ENCODE data around the gene NLRX1.
"Not testable (repeated sequence)": the region's sequence is repeated elsewhere in the genome, so short reads cannot be mapped to it uniquely, and the experiment has no call there.

NLRX1 gene

DNA sequence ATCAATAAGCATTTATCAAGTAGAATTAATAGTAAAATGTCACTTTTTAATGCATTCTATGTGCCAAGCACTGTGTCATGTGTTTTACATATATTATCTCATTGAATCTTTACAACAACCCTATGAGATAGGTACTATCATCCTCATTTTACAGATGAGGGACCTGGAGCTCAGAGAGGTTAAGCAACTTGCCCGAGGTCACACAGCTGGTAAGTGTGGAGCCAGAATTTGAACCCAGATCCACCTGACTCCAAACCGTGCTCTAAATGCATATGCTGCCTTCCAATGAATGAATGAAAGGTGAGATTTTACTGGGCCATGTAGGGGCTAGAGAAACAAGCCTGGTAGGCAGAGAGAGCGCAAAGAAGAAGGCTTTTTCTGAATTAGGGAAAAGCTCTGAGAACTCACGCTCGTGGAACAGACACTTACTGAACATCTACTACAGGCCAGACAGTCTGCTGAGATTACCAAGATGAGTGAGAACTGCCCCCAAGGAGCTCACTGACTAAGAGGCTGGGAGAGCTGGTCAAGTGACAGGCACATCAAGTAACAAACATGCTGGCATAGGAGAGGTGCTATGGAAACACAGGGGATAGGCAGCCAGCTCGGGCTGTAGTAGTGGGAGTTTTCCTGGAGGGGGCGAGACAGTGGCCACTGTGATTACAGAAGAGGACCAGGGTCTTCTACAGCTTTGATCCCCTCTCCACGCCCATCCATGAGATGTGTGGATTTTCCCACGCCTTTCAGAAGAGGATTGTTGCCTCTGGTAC, 15.3 kb upstream of the NLRX1 start:
- no peak for DNase-seq (ENCODE audit: low spot score)

DNA sequence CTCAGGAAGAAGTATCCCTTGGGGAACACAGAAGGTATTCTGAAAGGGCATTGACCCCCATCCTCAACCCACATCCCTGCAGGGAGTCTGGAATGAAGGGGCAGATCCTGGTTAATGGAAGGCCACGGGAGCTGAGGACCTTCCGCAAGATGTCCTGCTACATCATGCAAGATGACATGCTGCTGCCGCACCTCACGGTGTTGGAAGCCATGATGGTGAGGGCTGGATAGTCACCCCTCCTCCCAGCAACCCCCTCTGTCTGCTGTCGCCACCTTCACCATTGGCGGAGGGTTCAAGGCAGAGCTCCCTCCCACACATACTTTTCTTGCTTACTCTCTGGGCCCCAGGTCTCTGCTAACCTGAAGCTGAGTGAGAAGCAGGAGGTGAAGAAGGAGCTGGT, 14.3 kb upstream of the NLRX1 start:
- no peak for DNase-seq (ENCODE audit: low spot score)

DNA sequence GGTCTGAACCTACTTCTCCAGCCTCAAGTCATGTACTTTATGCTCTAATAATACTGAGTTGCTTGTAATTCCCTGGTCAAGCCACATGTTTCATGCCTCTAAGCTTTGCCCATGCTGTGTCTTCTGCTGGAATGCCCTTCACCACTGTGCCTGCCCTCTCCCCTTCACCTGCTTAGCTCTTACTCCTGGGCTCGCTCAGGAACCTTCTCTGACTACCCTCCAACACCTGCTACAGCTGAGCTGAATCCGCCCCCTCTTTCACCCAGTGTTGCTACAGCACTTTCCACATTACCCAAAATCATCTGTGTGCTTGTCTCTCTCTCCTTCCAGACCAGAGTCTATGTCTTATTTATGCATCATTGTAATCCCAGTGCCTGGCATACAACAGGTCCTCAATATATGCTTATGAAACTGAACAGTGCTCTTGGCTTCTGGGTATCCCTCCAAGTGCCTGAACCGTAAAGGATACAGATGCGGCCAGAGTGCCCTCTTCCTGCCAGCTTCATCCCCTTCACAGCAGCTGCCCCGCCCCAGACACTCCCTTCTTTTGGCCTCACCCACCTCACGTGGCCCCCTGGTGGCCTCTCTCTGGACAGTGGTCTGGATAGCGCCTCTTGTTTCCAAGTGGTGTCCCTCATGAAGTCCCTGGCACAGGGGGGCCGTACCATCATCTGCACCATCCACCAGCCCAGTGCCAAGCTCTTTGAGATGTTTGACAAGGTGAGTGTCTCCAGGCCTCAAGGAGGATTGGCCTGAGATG, 12.6 kb upstream of the NLRX1 start:
- DNase-seq (ENCODE audit: low spot score): no peak

DNA sequence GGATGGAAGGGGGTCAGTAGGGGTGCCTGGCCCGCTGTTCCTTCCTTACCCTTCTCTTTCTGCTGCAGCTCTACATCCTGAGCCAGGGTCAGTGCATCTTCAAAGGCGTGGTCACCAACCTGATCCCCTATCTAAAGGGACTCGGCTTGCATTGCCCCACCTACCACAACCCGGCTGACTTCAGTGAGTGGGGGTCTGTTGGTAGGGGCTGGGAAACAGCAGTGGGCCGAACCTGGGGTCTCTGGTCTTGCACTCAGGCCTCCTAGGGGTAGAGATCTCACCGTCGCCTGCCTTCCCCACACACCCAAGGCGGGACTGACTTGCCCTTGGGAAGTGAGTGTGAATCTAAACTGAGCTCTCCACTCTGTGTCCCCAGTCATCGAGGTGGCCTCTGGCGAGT, 12.0 kb upstream of the NLRX1 start:
- no peak for DNase-seq (ENCODE audit: low spot score)

DNA sequence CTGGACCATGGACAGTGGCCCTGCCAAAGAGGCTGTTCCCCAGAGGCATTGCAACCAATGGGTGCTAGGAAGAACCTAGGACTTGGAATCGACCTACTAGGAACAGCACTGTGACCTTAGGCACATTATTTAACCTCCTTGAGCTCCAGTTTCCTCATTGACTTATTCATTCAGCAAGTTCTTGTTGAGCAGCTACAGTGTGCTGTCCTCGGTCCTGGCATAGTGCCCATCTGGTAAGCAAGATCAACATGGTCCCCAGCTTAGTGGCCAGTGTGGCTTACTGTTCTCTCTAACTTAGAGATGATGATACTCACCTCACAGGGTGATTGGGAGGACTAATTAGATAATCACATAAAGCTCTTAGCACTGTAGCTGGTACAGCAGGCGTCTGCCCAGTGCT, 11.5 kb upstream of the NLRX1 start:
- DNase-seq (ENCODE audit: low spot score): no peak

DNA sequence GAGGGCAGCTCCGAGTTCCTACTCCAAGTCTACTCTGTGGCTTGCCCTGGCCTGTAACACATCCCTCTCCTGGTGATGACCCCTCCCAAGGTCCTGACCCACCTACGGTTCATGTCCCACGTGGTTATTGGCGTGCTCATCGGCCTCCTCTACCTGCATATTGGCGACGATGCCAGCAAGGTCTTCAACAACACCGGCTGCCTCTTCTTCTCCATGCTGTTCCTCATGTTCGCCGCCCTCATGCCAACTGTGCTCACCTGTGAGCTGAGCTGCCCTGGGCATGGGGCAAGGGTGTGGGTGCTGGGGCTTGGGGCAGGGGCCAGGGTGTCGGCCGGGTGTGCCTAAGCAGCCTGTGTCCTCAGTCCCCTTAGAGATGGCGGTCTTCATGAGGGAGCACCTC, 10.1 kb upstream of the NLRX1 start:
- DNase-seq (ENCODE audit: low spot score): no peak

DNA sequence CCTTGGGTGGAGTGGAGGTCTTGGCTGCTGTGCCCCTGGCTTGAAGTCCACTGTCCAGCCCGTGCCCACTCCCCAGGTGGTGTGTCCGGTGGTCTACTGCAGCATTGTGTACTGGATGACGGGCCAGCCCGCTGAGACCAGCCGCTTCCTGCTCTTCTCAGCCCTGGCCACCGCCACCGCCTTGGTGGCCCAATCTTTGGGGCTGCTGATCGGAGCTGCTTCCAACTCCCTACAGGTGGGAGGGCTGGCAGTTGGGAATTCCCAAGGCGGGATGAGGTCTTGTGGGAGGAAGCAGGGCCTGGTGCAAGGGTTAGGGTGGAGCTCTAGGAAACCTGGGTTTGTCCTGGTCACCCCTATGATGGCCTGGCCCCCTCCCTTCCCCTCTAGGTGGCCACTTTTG, 8.4 kb upstream of the NLRX1 start:
- no peak for DNase-seq (ENCODE audit: low spot score)

DNA sequence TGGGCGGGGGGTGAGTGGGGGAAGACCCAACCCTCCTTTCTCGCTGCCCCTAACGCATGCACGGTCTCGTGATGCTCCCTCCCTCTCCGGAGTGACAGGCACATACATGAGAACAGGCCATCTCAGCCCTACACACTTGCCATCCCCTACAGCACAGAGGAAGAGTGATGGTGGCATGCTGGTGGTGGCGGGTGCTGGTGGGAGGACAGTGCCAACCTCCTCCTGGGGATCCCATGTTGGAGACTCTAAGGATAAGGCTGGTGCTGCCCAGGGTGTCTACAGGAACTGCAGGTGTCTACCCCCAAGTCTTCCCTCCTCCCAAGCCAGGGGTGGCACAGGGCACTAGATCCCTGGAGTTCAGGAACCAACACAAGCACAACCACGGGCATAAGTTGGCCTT, 6.7 kb upstream of the NLRX1 start:
- DNase-seq (ENCODE audit: low spot score): no peak

DNA sequence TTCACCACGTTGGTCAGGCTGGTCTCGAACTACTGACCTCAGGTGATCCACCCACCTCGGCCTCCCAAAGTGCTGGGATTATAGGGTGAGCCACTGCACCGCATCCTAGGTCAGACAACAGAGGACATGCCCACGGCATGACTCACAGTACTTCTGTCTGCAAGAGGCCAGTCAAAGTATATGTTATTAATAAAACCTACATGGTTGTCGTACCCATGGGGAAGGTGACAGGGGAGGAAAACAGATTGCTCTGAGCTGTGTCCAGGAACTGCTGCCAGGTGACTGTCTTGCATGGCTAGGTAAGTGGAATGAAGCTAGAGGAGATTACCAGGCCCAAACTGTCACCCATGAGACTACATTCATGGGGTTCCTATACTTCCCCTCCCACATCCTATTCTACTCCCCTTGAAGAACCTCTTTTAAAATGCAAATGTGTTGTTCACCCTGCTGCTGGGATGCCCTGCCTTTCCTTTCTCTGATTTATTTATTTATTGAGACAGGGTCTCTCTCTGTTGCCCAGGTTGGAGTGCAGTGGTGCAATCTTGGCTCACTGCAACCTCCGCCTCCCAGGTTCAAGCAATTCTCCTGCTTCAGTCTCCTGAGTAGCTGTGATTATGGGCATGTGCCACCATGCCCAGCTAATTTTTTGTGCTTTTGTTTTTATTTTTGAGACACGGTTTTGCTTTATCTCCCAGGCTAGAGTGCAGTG, 2.0 kb upstream of the NLRX1 start:
- peak; percentile 70 for DNase-seq (ENCODE audit: low spot score)

DNA sequence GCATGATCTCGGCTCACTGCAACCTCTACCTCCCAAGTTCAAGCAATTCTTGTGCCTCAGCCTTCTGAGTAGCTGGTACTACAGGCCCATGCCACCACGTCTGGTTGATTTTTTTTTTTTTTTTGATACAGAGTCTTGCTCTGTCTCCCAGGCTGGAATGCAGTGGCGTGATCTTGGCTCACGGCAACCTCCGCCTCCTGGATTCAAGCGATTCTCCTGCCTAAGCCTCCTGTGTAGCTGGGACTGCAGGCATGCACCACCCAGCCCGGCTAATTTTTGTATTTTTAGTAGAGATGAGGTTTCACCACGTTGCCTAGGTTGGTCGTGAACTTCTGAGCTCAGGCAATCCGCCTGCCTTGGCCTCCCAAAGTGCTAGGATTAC, 1.5 kb upstream of the NLRX1 start:
- DNase-seq (ENCODE audit: low spot score): not testable (repeated sequence)

DNA sequence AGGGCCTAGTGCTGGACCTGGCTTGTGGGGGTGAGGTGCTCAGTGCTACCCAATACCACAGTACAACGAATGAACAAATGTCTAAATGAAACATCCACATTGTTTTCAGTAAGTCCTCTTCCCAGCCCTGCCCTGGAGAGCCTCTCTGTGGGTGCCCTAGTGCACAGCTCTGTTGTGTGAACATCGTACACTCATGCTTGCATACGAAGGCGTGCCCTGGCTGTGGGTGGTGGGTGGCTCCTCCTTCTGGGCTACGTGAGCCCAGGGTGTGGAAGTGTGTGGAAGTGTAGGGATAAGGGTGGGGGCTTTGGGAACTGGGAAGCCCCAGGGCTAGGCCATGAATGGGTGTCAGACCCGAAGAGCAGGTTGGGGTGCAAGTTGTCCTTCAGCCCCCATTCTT, 592 bp upstream of the NLRX1 start:
- DNase-seq (ENCODE audit: low spot score): no peak

DNA sequence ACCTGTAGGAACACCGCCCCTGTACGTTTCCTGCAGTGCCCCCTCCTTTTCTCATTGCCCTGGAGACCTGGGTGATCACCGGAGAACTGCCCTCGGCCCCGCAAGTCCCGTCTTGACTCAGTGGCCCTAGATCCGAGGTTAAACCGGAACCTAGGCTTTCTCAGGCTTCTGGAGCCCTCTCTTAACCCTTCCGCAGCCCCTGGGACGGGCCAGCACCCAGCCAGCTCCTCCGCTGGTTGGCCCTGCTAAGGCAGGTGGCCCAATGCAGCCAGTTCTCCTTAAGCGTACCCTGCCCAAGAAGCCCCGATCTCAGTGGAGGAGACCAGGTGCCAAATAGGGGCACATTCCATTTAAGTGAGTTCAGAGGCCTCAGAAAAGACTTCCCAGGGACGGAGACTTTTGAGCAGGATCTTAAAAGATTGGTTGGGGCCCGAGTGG, 776 bp downstream of the NLRX1 start:
- DNase-seq (ENCODE audit: low spot score): no peak

DNA sequence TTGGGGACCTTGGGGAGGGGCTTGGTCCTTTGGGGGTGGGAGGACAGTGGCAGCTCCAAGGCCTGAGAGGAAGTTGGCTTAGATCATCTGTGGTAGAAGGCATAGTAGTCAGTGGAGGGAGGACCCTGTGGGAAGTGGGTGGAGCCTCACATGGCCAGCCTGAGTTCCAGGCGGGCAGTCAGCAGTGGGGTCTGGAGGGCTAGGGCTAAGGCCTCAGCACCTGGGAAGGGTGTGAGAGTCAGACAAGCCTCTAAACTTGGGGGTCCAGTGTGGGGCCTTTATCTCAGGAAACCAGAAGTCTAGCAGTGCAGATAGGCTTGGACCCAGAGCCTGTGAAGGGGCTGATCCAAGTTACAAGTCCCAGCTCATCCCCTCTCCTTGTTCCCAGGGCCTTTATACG, 4.0 kb downstream of the NLRX1 start:
- no peak for DNase-seq (ENCODE audit: low spot score)

DNA sequence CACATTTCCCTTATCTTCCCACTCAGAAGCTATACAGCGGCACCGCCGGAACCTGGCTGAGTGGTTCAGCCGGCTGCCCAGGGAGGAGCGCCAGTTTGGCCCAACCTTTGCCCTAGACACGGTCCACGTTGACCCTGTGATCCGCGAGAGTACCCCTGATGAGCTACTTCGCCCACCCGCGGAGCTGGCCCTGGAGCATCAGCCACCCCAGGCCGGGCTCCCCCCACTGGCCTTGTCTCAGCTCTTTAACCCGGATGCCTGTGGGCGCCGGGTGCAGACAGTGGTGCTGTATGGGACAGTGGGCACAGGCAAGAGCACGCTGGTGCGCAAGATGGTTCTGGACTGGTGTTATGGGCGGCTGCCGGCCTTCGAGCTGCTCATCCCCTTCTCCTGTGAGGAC, 4.9 kb downstream of the NLRX1 start:
- DNase-seq (ENCODE audit: low spot score): no peak

DNA sequence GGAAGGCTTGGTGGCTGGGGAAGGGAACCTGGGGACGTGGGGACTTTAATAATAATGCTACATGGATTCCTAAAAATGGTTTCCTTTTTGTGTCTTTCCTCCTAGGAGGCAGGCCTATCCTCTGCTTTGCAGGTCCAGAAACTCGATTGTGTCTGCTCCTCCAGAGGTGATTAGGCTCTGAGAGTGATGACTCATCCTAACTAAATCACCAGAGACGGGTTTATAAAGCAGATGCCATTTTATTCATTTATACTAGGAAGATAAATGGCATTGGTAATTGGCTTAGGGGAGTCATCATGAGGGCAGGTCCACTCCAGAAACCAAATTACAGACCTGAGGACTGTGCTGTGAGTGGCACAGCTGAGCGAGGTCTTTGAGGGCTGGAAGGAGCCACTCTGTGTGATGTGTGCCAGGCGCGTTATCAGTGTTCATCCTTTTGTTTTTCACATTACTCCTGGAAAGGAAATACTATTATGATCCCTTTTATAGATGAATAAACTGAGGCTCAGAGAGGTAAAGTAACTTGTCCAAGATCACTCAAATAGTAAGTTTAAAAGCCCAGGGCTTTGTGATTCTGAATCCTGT, 7.1 kb downstream of the NLRX1 start:
- DNase-seq (ENCODE audit: low spot score): peak; percentile 36

DNA sequence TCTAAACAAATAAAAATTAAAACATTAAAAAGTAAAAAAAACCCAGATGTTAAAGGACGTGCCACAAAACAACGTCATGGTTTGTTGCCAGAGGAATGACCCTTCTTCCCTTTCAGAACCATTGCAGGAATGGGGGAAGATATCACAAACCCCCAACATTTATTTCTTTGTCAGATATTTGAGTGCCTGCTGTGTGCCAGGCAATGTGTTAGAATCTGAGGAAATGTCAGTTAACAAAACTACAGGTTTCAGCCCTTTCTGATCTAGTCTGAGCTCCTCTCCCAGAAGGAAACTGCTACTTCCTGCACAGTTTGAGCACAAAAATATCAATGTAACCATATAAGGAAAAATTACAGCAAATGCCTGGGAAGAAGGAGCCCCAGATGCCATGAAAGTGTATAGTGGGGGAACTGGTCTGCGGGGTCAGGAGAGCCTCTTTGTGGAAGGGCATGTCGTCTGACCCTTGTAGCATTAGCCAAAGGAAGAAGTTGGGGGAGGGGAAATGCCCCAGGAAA, 9.7 kb downstream of the NLRX1 start:
- DNase-seq (ENCODE audit: low spot score): peak; percentile 37

DNA sequence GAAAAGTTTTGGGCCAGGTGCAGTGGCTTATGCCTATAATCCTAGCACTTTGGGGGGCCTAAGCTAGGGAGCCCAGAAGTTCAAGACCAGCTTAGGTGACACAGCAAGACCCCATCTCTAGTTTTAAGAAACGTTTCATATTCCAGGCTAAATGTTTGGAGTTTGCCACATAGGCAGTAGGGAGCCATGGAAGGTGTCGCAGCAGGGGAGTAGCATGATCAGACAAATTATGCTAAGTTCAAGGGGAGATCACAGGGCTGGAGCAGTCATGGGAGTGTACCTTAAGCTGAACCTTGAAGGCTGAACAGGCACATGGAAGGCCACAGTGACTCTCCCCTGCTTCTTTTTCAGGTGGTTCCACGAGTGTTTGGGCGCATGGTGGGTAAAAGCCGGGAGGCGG, 10.8 kb downstream of the NLRX1 start:
- DNase-seq (ENCODE audit: low spot score): no peak

DNA sequence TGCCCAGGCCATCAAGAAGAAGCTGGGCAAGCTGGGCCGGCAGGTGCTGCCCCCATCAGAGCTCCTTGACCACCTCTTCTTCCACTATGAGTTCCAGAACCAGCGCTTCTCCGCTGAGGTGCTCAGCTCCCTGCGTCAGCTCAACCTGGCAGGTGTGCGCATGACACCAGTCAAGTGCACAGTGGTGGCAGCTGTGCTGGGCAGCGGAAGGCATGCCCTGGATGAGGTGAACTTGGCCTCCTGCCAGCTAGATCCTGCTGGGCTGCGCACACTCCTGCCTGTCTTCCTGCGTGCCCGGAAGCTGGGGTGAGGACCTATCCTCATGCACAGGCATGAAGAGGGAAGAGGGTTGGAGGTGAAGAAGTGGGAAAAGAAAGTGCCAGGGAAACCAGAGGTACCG, 11.5 kb downstream of the NLRX1 start:
- DNase-seq (ENCODE audit: low spot score): no peak

DNA sequence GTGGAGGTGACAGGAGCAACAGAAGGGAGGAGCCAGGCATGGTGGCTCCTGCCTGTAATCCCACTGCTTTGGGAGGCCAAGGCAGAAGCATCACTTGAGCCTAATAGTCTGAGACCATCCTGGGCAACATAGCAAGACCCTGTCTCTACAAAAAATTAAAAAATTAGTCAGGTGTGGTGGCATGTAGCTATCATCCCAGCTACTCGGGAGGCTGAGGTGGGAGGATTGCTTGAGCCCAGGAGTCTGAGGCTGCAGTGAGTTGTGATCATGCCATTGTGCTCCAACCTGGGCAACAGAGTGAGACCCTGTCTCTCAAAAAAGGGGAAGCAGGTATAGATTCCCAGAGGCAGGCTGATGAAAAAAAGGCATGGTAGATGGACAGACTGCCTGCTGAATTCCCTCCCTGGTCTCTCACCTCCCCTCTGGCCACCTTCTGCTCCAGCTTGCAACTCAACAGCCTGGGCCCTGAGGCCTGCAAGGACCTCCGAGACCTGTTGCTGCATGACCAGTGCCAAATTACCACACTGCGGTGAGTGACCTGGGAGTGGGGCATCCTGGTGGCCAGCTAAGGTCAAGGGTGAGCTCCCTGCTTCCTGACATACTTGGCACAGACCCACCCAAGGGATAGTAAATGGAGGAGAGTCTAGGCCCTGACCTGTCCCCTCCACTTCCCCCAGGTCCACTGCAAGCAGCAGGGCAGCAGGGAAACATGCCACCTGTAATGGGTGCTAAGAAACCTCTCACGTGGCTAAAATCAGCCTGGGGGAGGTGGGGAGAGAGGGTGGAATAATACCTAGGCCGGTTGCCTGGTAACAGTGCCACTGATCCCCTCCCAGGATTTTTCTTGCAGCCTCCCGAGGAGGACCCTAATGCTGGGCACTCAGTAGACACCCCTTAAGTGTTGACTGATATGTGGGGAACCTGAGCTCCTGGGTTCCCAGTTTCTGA, 12.5 kb downstream of the NLRX1 start:
- DNase-seq (ENCODE audit: low spot score): no peak

DNA sequence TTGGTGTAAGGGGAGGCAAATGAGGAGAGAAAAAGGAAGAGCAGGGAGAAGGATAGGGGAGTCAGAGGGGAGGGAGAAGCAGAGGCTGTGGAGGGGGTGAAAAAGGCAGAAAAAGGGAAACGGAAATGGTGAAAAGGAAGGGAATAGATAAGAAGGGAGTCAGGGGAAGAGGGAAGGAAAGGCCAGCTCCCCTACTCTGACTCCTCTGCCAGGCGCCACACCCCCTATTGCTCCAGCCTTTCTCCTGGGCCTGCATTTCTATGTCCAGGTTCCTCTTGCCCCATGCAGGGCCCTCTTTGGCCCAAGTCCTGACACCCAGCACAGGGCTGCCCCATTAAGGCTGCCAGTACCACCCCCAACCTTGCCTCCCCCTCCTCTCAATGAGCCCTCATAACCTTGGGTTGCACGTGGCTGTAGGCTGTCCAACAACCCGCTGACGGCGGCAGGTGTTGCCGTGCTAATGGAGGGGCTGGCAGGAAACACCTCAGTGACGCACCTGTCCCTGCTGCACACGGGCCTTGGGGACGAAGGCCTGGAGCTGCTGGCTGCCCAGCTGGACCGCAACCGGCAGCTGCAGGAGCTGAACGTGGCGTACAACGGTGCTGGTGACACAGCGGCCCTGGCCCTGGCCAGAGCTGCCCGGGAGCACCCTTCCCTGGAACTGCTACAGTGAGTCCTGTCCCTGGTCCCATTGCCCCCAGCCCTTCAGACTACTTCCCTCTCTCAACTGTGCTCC, 13.3 kb downstream of the NLRX1 start:
- no peak for DNase-seq (ENCODE audit: low spot score)

DNA sequence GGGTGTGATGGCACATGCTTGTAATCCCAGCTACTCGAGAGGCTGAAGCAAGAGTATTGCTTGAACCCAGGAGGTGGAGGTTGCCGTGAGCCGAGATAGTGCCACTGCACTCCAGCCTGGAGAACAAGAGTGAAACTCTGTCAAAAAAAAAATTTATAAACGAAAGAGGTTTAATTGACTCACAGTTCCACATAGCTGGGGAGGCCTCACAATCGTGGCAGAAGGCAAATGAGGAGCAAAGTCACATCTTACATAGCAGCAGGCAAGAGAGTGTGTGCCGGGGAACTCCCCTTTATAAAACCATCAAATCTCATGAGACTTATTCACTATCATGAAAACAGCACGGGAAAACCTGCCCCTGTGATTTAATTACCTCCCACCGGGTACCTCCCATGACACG, 15.9 kb downstream of the NLRX1 start:
- DNase-seq (ENCODE audit: low spot score): not testable (repeated sequence)
